Measurements from ENCODE around the gene SIPA1. TPM values are rescaled to one million over a fixed set of nuclear protein-coding genes. Genes with fewer than 3 reads are reported as not detected.
A peak's percentile ranks its signal among the peaks of the same experiment; 100 is the strongest.

SIPA1 gene
- total and polyA plus RNA-seq, 9 of the 15 experiments (the other 6 are each of a cell fraction or from before 2014, with no cell fraction given): 0.25 to 85.8 (median 16.8) TPM

- TF ChIP-seq ZBTB40 (IDR thresholded peaks at IDR 0.05) (no peak), ZBTB40 (CRISPR knock-in tag; IDR thresholded peaks at IDR 0.05) (no peak), DACH1 (IDR thresholded peaks at IDR 0.05; ENCODE audit: partially characterized antibody) (peak; percentile 5), ZBED1 (IDR thresholded peaks at IDR 0.05) (0 out of 2 replicates have a peak, but pooled peaks have one; percentile 18), HDGF (IDR thresholded peaks at IDR 0.05) (0 out of 2 replicates have a peak, but pooled peaks have one; percentile 52), LCOR (CRISPR knock-in tag; IDR thresholded peaks at IDR 0.05) (peak; percentile 100), TBL1XR1 (IDR thresholded peaks at IDR 0.05; ENCODE audit: low read length in 2 of 2) (0 out of 4 replicates have a peak, but pooled peaks of 1 of the 2 experiments have one; percentile 28), SMARCE1 (IDR thresholded peaks at IDR 0.05) (no peak), SNIP1 (IDR thresholded peaks at IDR 0.05; ENCODE audit: low read depth) (peak; percentile 33; the same call in 1 of the 2 replicates), RNF2 (IDR thresholded peaks at IDR 0.05) (0 out of 2 replicates have a peak, but pooled peaks have one; percentile 9), ZNF766 (CRISPR knock-in tag; conservative IDR thresholded peaks at IDR 0.05) (0 out of 2 replicates have a peak, but pooled peaks have one; percentile 71), ZFP36 (IDR thresholded peaks at IDR 0.05; ENCODE audit: low read depth, low read length, partially characterized antibody) (no peak), POLR2A (conservative IDR thresholded peaks at IDR 0.05) (peak; percentile 68), SIRT6 (IDR thresholded peaks at IDR 0.05; ENCODE audit: low read depth, low read length) (peak; percentile 58), FOXP1 (CRISPR knock-in tag; IDR thresholded peaks at IDR 0.05) (peak; percentile 3; the same call in 1 of the 2 replicates)
- TF ChIP-seq, protein P1, sequence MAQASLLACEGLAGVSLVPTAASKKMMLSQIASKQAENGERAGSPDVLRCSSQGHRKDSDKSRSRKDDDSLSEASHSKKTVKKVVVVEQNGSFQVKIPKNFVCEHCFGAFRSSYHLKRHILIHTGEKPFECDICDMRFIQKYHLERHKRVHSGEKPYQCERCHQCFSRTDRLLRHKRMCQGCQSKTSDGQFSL (CRISPR knock-in tag; IDR thresholded peaks at IDR 0.05): no peak
- TF ChIP-seq, protein P1 (tag; IDR thresholded peaks at IDR 0.05): no peak
- TF ChIP-seq, protein P2, sequence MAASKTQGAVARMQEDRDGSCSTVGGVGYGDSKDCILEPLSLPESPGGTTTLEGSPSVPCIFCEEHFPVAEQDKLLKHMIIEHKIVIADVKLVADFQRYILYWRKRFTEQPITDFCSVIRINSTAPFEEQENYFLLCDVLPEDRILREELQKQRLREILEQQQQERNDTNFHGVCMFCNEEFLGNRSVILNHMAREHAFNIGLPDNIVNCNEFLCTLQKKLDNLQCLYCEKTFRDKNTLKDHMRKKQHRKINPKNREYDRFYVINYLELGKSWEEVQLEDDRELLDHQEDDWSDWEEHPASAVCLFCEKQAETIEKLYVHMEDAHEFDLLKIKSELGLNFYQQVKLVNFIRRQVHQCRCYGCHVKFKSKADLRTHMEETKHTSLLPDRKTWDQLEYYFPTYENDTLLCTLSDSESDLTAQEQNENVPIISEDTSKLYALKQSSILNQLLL (CRISPR knock-in tag; IDR thresholded peaks at IDR 0.05; ENCODE audit: borderline replicate concordance): no peak
Measured at GRCh38 chr11:65653229-65654225, 15.6 kb downstream of the SIPA1 start (continued).
